Stomach (tissue), 9 donors: ENCODE results near the gene TOM1. TPM values are rescaled to one million over a fixed set of nuclear protein-coding genes. Genes with fewer than 3 reads are reported as not detected.

Experiments used
- DNase-seq, 2 donors: peaks; one replicate each; pipeline versions ENCODE4 v3.0.0 to v3.0.0-alpha.2; 2013 to 2019
- H3K27ac ChIP-seq, 5 donors: fragments of 200-600 bp in 4 of 5; sonication (generic) in 4 of 5; one replicate each; pipeline ENCODE4 v1.5.1; 2013 to 2019; ENCODE audit warnings: mild to moderate bottlenecking in 1 of 5, moderate library complexity in 1 of 5
- H3K27me3 ChIP-seq, 3 donors: fragments of 200-600 bp; sonication (generic); one replicate each; pipeline ENCODE4 v1.5.1; 2017 to 2019; ENCODE audit warnings: mixed run types in 1 of 3
- H3K36me3 ChIP-seq, 4 donors: fragments of 200-600 bp; sonication (generic); 1 replicate in 3 of 4; 2 replicates in 1 of 4; pipeline ENCODE4 v1.5.1; 2016 to 2019
- H3K4me1 ChIP-seq, 4 donors: fragments of 200-600 bp; sonication (generic); one replicate each; pipeline ENCODE4 v1.5.1; 2016 to 2019
- H3K4me3 ChIP-seq, 4 donors: fragments of 200-600 bp; sonication (generic) in 3 of 4; one replicate each; pipeline ENCODE4 v1.5.1; 2016 to 2019; ENCODE audit warnings: mild to moderate bottlenecking in 1 of 4
- H3K9me3 ChIP-seq, 4 donors: fragments of 200-600 bp; sonication (generic); one replicate each; pipeline ENCODE4 v1.5.1; 2016 to 2019
- CTCF ChIP-seq, 7 experiments: fragments of 450-650 bp in 4 of 7; fragments of 200-600 bp in 3 of 7; sonication (generic) in 3 of 7; IDR thresholded peaks; one replicate each; pipeline ENCODE4 v1.5.1; 2016 to 2019; ENCODE audit warnings: antibody characterized with exemption in 7 of 7, control low read depth in 2 of 7, mild to moderate bottlenecking in 1 of 7
- EP300 ChIP-seq: sonication (generic); formaldehyde crosslinking; IDR thresholded peaks from one replicate; pipeline ENCODE4 v1.6.1; 2017; ENCODE audit warnings: antibody characterized with exemption
- POLR2A ChIP-seq, 4 donors: fragments of 450-650 bp; IDR thresholded peaks; one replicate each; pipeline ENCODE4 v1.6.1; 2016; ENCODE audit warnings: antibody characterized with exemption in 4 of 4, control low read depth in 2 of 4, mild to moderate bottlenecking in 1 of 4, moderate library complexity in 1 of 4
- POLR2AphosphoS5 ChIP-seq, 3 donors: sonication (generic); formaldehyde crosslinking; IDR thresholded peaks; one replicate each; pipeline ENCODE4 v1.6.1; 2016; ENCODE audit warnings: antibody characterized with exemption in 3 of 3
- WGBS, 5 donors: extraction: QIAGEN DNeasy Blood & Tissue Kit in 3 of 5; methylation state at CpG; one replicate each; pipeline versions ENCODE4 v1.1.5 to v1.1.7; 2013 to 2018; 5-methylcytosine and 5-hydroxymethylcytosine counted together
- intact Hi-C: fragments of 100-400 bp; cut with DNase I; formaldehyde crosslinking; loops from one replicate; pipeline ENCODE4 v1.15.1; 2023; ENCODE audit warnings: low total_unique reads
- polyA plus RNA-seq, 3 donors: library from polyadenylated mRNA; stranded (reverse); fragments of 200-250 nt; gene quantifications; one replicate each; pipeline ENCODE4 v1.2.3, GENCODE V29; 2013
- total RNA-seq, 5 donors: library from RNA; depleted of rRNA; stranded (reverse); fragments of >200 nt; gene quantifications; one replicate each; pipeline versions ENCODE4 v1.1.0 to v1.2.3, GENCODE V29; 2014 to 2016
- donor health status: healthy with polysubstance abuse.
- donor health status: Bipolar disorder and iron deficiency.
- donor health status: healthy.

Gene TOM1
- total and polyA plus RNA-seq, 8 donors, result 17.3 to 150 (median 40.5) TPM

GRCh38 chr22:35288116-35288515, 11.6 kb upstream of the TOM1 start:
- Histone ChIP-seq H3K36me3 (peaks cover 30 to 100% (median 95%) of the 10 kb centered on the region in 4 donors), H3K4me3 (no peak overlapping the region), H3K4me1 (no peaks in the 10 kb centered on the region), H3K27ac (no peak overlapping the region), H3K9me3 (no peaks in the 10 kb centered on the region), H3K27me3 (no peaks in the 10 kb centered on the region)
- intact Hi-C loops, result no loop called here
- WGBS, 5 donors, result 87 to 100% (median 92%) methylated on average over 1 of the region's 1 CpG
- no peak for TF ChIP-seq POLR2A (IDR thresholded peaks at IDR 0.05)
- no peak for TF ChIP-seq EP300
- TF ChIP-seq POLR2AphosphoS5 (IDR thresholded peaks at IDR 0.05), result no peak
- no peak for TF ChIP-seq CTCF (IDR thresholded peaks at IDR 0.05)
- DNase-seq, result no peak

- H3K9me3 ChIP-seq, result no peaks in the 10 kb centered on the region
- no peaks in the 10 kb centered on the region for H3K4me1 ChIP-seq
- TF ChIP-seq POLR2A (IDR thresholded peaks at IDR 0.05), result no peak
- TF ChIP-seq CTCF (IDR thresholded peaks at IDR 0.05), result no peak
- no peak for TF ChIP-seq EP300
- no peak for TF ChIP-seq POLR2AphosphoS5 (IDR thresholded peaks at IDR 0.05)
- intact Hi-C loops, result no loop called here
- no peak overlapping the region for H3K4me3 ChIP-seq
- H3K27ac ChIP-seq, result no peak overlapping the region
- peaks cover 35 to 80% (median 75%) of the 10 kb centered on the region in 4 donors for H3K36me3 ChIP-seq
- DNase-seq, result no peak
- H3K27me3 ChIP-seq, result no peaks in the 10 kb centered on the region
- 94 to 100% (median 95%) methylated on average over 3 of the region's 3 CpGs for WGBS, 5 donors
These were observed 6.9 kb upstream of the TOM1 start for GRCh38 chr22:35292786-35293185.

GRCh38 chr22:35296051-35296450, 3.6 kb upstream of the TOM1 start:
- no peak for DNase-seq
- Histone ChIP-seq H3K4me1 (peaks cover 6 to 14% (median 10%) of the 10 kb centered on the region in 4 donors), H3K9me3 (no peaks in the 10 kb centered on the region), H3K27me3 (no peaks in the 10 kb centered on the region), H3K27ac (no peak overlapping the region), H3K36me3 (peaks cover 14 to 47% (median 42%) of the 10 kb centered on the region in 4 donors), H3K4me3 (no peak overlapping the region)
- intact Hi-C loops, result no loop called here
- TF ChIP-seq POLR2AphosphoS5 (IDR thresholded peaks at IDR 0.05), result no peak
- TF ChIP-seq POLR2A (IDR thresholded peaks at IDR 0.05), result no peak
- TF ChIP-seq EP300, result no peak
- no peak for TF ChIP-seq CTCF (IDR thresholded peaks at IDR 0.05)

GRCh38 chr22:35299217-35299672, 449 bp upstream of the TOM1 start:
- no peaks in the 10 kb centered on the region for H3K27me3 ChIP-seq
- 17 to 25% (median 20%) methylated on average over 9 to 13 of the region's 13 CpGs for WGBS, 5 donors
- H3K4me1 ChIP-seq, result peaks cover 6 to 26% (median 21%) of the 10 kb centered on the region in 4 donors
- peaks cover 5 to 18% (median 10%) of the 10 kb centered on the region in 4 donors for H3K36me3 ChIP-seq
- H3K4me3 ChIP-seq, result peak overlapping the region; percentile 62 to 91 (median 73)
- TF ChIP-seq CTCF (IDR thresholded peaks at IDR 0.05) (peak in 1 of 7 experiments; percentile 19), POLR2A (IDR thresholded peaks at IDR 0.05) (no peak), EP300 (no peak), POLR2AphosphoS5 (IDR thresholded peaks at IDR 0.05) (no peak)
- H3K9me3 ChIP-seq, result no peaks in the 10 kb centered on the region
- DNase-seq, result no peak
- peak overlapping the region; percentile 92 to 99 (median 96) for H3K27ac ChIP-seq
- intact Hi-C loops, result no loop called here
